WTC11 (cell line): Measurements from ENCODE around the gene SETD4.

ENCODE experiments used
- CBFB ChIP-seq: sonication (generic); formaldehyde crosslinking; IDR thresholded peaks from 2 replicates; pipeline ENCODE4 v1.8.1; 2022; ENCODE audit warnings: mild to moderate bottlenecking, low read depth, missing genetic modification reagents
- CTCF ChIP-seq: fragments of 200-600 bp; IDR thresholded peaks from 2 replicates; pipeline ENCODE4 v1.8.0; 2022; ENCODE audit warnings: antibody characterized with exemption
- IRF2 ChIP-seq: sonication (generic); formaldehyde crosslinking; IDR thresholded peaks from 2 replicates; pipeline ENCODE4 v1.8.0; 2022; ENCODE audit warnings: low read depth, missing genetic modification reagents, borderline replicate concordance
- MLX ChIP-seq: sonication (generic); formaldehyde crosslinking; IDR thresholded peaks from 2 replicates; pipeline ENCODE4 v1.8.1; 2023; ENCODE audit warnings: mild to moderate bottlenecking, missing genetic modification reagents, moderate library complexity
- NFYB ChIP-seq: sonication (generic); formaldehyde crosslinking; conservative IDR thresholded peaks from 2 replicates; pipeline ENCODE4 v1.8.0; 2022; ENCODE audit warnings: low read depth, missing genetic modification reagents
- ZNF263 ChIP-seq: sonication (generic); formaldehyde crosslinking; IDR thresholded peaks from 2 replicates; pipeline ENCODE4 v1.8.1; 2022; ENCODE audit warnings: low read depth, mild to moderate bottlenecking, moderate library complexity, missing genetic modification reagents

- no peak for TF ChIP-seq IRF2 (CRISPR knock-in tag)
- no peak for TF ChIP-seq CTCF
- no peak for TF ChIP-seq MLX (CRISPR knock-in tag)
- no peak for TF ChIP-seq ZNF263 (CRISPR knock-in tag)
- no peak for TF ChIP-seq NFYB
- no peak for TF ChIP-seq CBFB (CRISPR knock-in tag)
Measured at GRCh38 chr21:36044056-36044455, 16.3 kb downstream of the SETD4 start.
